ENCODE data around the gene POU6F2. TPM values are rescaled to one million over a fixed set of nuclear protein-coding genes. Genes with fewer than 3 reads are reported as not detected.

Gene POU6F2
- total RNA-seq, 1 donor = under 0.01 TPM

GRCh38 chr7:39433550-39433949 lies 455.8 kb downstream of the POU6F2 start:
- no peak for TF ChIP-seq CTCF (IDR thresholded peaks at IDR 0.05; ENCODE audit: insufficient read depth, low read depth, low read length)
- H3K4me3 ChIP-seq (ENCODE audit: low read depth, low read length) = no peak overlapping the region
- DNase-seq (ENCODE audit: low read depth) = no peak

GRCh38 chr7:39434012-39434411 lies 456.3 kb downstream of the POU6F2 start:
- H3K4me3 ChIP-seq (ENCODE audit: low read depth, low read length) = no peak overlapping the region
- TF ChIP-seq CTCF (IDR thresholded peaks at IDR 0.05; ENCODE audit: insufficient read depth, low read depth, low read length) = no peak
- no peak for DNase-seq (ENCODE audit: low read depth)

- no peak for DNase-seq (ENCODE audit: low read depth)
- H3K4me3 ChIP-seq (ENCODE audit: low read depth, low read length) = no peak overlapping the region
- TF ChIP-seq CTCF (IDR thresholded peaks at IDR 0.05; ENCODE audit: insufficient read depth, low read depth, low read length) = no peak
Observed at GRCh38 chr7:39446546-39446945, 468.8 kb downstream of the POU6F2 start.

- no peak overlapping the region for H3K4me3 ChIP-seq (ENCODE audit: low read depth, low read length)
- no peak for TF ChIP-seq CTCF (IDR thresholded peaks at IDR 0.05; ENCODE audit: insufficient read depth, low read depth, low read length)
- no peak for DNase-seq (ENCODE audit: low read depth)
Observed at GRCh38 chr7:39451901-39452300, 474.2 kb downstream of the POU6F2 start.

GRCh38 chr7:39453743-39454355 lies 476.1 kb downstream of the POU6F2 start:
- peak; percentile 93 for TF ChIP-seq CTCF (IDR thresholded peaks at IDR 0.05; ENCODE audit: insufficient read depth, low read depth, low read length)
- peak; percentile 58 for DNase-seq (ENCODE audit: low read depth)
- H3K4me3 ChIP-seq (ENCODE audit: low read depth, low read length) = no peak overlapping the region

GRCh38 chr7:39458061-39458745 lies 480.5 kb downstream of the POU6F2 start:
- DNase-seq (ENCODE audit: low read depth) = no peak
- peak overlapping the region; percentile 38 for H3K4me3 ChIP-seq (ENCODE audit: low read depth, low read length)

More at GRCh38 chr7:39458061-39458745, 480.5 kb downstream of the POU6F2 start:
- no peak for TF ChIP-seq CTCF (IDR thresholded peaks at IDR 0.05; ENCODE audit: insufficient read depth, low read depth, low read length)

Data from fibroblast of villous mesenchyme (primary cell).